Measurements from ENCODE around the gene NAA35.

The NAA35 gene

DNA sequence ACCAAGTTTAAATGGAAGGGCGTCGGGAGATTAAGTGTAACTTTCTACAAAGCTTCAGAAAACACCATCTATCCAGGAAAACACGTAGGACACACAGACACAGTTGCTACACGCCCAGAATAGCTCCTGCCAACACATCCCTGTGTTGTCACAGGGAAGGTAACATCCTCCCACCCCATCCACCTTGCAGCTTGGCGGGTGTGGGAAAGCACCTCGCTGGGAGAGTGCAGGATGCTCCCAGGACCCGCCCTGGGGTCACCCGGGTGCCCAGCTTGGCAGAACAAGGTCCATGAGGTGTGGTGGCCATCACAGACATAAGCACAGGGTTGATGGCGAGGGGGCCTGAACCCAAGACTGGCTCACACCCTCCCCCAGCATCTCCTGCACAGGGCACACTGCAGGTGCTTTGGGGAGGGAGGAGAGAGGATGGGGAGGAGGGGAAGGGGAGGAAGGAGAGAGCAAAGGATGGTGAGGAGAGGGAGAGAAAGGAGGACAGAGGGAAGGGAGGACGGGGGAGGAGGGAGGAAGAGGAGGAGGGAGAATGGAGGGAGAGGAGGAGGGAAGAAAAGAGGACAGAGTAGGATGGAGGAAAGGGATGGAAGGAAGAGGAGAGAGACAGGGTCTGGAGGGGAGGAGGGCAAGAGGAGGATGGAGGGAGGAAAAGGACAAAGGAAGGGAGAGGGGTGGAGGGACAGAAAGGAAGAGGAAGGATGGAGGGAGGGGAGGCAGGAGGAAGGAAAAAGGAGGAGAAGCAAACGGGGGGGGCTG, 121.2 kb downstream of the NAA35 start:
- no peak for FAIRE-seq
- DNase-seq (ENCODE audit: low spot score), result no peak

DNA sequence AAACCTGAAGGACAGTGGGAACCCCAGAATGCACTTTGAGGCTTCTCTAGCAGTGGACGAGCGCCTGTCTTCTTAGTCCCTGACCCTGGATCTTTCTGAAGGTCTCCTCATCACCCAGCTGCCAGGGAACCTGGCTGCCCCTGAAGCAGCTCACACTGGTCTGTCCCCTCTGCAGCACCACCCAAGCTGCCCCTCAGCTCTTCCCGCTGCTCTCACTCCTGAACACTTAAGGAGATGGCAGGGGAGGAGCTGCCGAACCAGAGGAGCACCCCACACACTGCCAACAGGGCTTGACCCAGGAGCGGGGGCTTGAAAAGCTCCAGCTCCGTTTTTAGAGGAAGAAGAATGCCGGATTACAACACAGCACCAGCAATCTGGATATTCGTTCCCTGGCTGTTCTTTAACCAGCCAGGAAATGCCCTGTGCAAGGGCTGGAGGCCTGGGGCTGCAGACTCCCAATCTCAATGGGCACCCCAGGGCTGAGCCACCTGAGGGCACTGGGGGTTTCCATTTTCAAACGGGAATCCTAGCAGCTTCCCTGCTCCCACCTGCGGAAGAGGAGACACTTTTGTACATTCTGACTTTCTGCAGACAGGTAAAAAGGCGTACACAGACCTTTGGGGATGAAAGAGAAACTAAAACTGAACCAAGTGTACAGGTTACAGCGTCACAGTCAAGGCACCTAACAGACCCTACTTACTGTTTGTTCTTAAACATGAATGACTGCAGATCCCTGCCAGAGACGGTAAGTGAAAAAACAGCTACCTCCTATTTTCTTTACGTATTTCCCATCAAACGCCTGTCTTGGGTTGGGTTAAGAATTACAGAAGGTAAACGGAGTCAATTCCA, 122.1 kb downstream of the NAA35 start:
- FAIRE-seq (no peak), DNase-seq (ENCODE audit: low spot score) (no peak)

DNA sequence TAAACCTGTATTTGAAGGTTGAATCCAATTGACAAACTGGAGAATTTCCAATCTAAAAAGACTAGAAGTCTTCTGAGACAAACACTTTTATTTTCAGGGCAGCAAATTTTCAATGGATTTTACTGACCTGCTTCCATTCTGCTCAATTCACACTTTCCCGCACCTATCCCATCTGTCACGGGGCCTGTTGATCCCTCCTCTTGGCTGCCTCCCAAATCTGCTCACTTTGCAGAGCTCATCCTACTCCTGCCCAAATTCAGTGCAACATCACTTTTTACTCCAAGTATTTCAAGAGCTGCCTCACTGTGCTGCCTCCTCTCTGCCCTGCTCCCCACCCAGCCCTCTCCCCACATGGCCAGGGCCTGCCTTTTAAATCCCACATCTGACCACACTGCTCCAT, 123.3 kb downstream of the NAA35 start:
- DNase-seq (ENCODE audit: low spot score) (no peak), FAIRE-seq (no peak)

DNA sequence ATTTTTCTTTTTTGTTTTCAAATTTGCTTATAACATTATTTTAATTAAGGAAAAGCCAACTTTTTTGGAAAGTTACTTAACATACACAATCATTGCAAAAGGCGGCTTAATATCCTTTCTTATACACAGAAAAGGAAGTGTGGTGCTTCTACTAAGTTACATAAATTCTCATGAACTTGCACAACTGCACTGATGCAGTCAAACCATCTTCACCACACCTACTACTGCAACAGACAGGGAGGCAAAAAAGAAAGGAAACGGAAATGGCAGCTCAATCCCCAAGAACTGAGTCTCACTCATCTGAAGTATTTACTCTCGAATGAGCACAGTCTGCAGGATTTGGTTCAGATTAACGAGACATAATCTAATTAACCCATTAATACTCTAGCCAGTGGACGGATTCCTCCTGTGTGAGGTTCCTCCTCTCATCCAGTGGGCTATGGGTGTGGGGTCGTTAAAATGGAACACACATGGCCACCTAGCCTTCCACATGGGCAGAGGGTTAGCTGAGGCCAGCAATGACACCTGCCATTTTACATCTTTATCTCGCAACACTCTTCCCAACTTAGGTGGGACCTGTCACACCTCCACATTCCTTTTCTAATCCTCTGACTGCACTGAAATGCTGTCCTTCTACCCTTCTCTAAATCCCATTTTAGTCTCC, 128.4 kb downstream of the NAA35 start:
- no peak for DNase-seq (ENCODE audit: low spot score)
- no peak for FAIRE-seq

Data from RCC 7860 (cell line).